ENCODE data around the gene OLFML2B.

- TF ChIP-seq CTCF (IDR thresholded peaks at IDR 0.05): no peak
- TF ChIP-seq POLR2A (IDR thresholded peaks at IDR 0.05): no peak
These were observed 70.3 kb downstream of the OLFML2B start for GRCh38 chr1:161953256-161953920.

Measured in suprapubic skin (tissue), 3 donors.